Right kidney (tissue), 1 donor: ENCODE measurements around the gene PYCARD.
"Not testable (repeated sequence)": the region's sequence is repeated elsewhere in the genome, so short reads cannot be mapped to it uniquely, and the experiment has no call there.

Experiments
- DNase-seq: peaks from one replicate; pipeline ENCODE4 v3.0.0-alpha.2; 2016

The PYCARD gene

DNA sequence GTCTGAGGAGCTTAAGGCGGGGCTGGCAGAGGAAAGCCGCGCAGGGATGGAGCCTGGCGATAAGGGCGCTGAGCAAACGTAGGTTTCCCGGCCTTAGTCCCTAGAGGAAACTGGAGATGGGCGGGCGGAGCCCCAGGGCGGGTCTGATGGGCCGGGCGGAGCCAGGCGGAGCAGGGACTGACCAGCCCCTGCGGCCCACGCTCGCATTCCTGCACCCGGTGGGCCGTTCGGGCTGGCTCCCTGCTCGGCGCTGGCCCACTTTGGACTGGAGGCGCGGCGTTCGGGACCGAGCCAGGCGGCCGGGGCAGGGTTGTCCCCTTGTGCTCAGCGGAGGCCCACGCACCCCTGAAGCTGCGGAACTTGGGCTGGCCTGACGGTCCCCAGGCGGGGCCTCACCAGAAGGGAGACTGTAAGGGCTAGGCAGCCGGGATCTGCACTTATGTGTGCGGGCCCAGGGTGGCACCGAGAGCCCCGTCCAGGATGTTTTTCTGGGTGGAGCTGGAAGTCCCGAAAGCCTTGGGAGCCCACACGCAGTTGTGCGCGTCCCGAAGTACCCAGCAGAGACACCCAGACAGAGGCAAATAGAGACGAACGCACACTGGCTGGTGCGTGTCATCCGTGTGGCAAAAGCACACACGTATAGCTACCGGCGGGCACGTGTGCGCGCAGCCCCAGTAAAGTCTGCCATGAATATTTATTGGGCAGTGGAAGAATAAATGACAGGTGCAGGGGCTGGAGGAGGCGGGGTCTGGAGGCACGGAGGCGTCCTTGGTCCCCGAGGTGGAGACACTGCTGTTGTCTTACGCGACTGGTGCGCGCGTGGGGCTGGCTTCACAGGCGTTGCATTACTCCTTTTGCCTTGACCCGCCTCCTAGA lies 13.0 kb upstream of the PYCARD start:
- no peak for DNase-seq

DNA sequence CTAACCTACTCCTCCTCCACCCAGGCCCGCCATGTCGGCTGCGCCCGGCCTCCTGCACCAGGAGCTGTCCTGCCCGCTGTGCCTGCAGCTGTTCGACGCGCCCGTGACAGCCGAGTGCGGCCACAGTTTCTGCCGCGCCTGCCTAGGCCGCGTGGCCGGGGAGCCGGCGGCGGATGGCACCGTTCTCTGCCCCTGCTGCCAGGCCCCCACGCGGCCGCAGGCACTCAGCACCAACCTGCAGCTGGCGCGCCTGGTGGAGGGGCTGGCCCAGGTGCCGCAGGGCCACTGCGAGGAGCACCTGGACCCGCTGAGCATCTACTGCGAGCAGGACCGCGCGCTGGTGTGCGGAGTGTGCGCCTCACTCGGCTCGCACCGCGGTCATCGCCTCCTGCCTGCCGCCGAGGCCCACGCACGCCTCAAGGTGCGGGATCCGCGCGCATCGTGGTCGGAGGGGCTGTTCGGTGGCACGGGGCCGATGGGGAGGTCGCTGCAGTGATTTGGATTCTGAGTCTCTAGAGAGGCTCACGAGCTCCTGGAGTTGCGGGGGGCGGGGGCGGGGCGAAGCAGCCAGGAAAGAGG lies 12.2 kb upstream of the PYCARD start:
- DNase-seq = peak; percentile 66

DNA sequence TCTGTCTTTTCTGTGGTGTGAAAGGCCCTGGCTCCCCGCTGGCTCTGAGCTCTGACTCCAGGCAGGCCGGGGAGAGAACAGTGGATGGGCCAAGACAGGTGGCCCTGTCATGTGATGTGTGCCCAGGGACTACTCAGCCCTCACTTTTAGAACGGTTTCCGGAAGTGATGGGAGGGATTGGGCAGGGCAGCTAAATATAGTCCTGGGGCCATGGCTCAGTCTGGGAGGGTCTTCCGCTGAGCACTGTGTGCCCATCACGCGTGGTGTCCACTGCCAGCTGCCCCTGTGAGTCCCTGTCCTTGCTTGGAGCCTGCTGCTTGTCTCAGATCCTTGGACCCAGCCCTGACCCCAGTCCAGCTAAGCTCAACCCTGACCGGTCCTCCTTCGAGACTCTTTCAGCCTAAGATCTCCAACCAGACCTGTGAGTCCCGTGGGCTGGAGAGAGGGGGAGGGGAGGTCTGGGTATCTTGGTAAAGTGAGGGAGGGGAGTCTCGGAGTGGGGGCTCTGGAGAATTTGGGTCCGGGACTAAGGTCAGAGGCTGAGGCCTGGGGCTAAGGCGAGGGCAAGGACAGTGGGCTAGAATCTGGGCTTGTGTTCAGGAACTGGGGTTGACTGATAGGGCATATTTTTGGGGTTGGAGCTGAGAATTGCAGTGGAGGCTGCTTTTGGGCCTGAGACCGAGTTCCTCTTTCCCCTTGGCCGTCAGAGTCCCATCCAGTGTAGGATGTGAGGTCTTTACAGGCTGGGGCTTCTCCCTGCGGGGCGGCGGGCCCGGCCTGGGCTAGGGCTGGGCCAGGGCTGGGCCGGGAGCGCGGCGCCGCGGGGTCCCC lies 11.5 kb upstream of the PYCARD start, which contains the start of gene TRIM72:
Gene TRIM72 (plus strand): TSS at position 243 of the 831 bp plus-strand sequence. CDS start 620 bp downstream, outside the sequence.
- DNase-seq = no peak

DNA sequence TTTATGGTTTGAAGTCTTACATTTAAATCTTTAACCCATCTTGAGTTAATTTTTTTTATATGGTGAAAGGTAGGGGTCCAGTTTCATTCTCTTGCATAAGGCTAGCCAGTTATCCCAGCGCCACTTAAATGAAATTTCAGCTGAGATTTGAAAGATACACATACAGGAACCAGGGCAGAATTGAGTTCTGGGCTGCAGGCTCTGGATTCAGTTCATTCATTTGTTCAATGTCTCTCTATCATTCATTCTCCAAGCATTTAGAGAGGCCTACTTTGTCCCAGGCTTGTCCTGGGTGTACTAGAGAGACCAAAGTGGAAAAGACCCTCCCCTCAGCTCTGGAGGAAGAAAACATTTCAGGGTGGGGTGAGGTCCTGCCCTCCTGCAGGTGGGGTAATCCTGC lies 10.8 kb upstream of the PYCARD start:
- DNase-seq = no peak

DNA sequence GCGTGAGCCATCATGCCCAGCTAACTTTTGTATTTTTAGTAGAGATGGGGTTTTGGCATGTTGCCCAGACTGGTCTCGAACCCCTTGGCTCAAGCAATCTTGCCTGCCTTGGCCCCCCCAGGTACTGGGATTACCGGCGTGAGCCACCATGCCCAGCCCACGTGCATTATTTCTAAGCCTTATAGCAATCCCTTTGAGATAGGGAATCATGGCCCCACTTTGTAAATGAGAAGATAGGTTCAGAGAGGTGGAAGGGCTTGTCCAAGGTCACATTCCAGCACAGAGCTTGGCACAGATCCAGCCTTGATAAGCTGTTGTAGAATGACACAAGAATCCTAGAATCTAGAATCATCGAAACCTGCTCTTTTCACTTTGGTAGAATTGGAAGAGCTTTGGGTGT lies 4.2 kb upstream of the PYCARD start:
- no peak for DNase-seq

DNA sequence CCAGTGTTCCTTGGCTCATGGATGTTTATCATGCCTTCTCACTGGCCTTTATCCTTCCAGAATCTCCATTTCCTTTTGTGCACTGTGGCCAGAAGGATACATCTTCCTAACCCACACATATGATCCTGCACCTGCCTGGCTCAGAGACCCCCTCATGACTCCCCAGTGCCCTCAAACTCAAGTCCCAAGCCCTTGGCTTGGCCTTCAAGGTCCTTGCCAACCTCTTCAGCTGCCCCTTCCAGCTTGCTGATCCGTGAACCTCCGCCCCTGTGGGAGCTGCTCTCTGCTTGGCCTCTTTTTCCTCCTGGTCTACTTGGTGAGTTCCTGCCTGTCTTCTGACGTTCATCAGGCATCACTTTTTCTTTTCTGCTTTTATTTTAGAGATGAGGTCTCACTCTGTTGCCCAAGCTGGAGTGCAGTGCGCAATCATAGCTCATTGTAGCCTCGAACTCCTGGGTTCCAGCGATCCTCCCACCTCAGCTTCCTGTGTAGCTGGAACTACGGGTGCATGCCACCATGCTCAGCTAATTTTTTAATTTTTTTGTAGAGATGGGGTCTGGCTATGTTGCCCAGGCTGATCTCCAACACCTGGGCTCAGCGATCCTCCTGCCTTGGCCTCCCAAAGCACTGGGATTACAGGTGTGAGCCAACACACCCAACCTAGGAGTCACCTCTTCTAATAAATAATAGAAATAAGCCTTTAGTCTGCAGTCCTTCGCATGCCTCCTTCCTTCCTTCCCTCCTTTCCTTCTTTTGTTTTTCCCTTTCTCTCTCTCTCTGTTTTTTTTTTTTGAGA lies 2.5 kb upstream of the PYCARD start:
- no peak for DNase-seq

DNA sequence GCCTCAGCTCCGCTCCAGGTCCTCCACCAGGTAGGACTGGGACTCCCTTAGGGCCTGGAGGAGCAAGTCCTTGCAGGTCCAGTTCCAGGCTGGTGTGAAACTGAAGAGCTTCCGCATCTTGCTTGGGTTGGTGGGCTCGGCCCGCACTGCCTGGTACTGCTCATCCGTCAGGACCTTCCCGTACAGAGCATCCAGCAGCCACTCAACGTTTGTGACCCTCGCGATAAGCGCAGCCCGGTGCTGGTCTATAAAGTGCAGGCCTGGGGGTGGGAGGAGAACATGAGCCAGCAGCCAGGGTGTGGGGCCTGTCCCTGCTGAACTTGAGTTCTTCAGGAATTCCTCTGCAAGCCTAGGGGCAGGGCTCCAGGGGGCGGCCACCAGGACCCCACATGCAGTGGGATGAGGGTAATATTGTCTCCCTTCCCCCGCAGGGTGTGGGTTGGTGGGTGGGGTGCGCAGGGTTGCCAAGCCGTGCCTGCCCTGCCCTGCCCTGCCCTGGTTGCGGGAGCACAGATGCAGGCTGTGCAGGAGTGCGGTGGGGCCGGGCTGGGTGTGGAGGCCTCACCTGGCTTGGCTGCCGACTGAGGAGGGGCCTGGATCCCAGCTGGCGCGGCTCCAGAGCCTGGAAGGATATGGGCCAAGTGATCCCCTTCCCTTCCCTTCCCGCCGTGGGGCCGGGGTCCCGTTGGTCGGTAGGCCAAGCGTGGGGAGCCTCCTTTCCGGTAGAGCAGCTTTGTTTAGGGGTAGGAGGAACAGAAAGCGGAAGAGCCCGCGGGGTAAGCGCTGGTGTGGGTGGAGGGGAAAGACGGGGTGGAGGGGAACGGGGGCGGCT lies 762 bp downstream of the PYCARD start:
- peak; percentile 62 for DNase-seq

DNA sequence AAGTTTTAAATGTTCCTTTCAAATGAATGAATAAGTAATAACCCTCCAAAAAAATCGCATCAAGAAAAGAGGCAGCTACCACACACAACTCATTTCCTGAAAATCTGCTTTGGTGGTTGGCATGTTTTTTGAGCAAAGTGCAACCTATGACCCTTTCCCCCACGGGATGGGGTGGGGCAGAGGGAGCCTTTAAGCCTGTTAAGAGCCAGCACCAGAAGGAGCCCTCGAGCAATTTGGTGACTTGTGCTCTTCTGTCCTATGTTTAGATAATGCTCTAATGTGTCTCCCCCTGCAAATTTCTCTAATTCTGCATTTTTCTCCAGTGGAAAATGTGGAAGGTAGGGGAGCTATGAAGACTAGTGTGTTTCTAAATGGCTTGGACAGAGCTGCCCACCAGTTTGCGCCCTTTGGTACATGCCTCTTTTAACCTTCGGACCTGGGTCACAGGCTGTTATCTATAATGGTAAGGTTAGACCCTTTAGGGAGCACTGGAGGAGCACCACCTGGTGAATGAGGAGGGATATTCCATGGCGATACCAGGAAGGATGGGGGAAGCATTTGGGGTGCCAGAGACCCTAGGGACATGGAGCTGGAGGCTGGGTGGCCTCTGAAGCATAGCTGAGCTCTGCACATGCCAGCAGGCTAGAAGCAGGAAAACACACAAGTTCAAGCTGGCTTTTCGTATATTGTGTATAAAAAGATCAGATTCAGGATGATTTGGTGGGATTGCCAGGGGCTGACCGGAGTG lies 1.6 kb downstream of the PYCARD start:
- no peak for DNase-seq

DNA sequence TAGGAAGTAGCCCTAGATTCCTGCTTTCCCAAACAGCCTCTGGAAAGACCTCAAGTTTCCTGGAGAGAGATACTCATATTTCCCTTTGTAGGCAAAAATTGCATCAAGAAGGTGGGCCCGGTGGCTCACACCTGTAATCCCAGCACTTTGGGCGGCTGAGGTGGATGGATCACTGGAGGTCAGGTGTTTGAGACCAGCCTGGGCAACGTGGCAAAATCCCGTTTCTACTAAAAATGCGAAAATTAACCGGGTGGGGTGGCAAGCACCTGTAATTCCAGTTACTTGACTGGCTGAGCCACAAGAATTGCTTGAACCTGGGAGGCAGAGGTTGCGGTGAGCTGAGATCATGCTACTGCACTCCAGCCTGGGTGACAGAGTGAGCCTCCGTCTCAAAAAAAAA lies 2.4 kb downstream of the PYCARD start:
- not testable (repeated sequence) for DNase-seq

DNA sequence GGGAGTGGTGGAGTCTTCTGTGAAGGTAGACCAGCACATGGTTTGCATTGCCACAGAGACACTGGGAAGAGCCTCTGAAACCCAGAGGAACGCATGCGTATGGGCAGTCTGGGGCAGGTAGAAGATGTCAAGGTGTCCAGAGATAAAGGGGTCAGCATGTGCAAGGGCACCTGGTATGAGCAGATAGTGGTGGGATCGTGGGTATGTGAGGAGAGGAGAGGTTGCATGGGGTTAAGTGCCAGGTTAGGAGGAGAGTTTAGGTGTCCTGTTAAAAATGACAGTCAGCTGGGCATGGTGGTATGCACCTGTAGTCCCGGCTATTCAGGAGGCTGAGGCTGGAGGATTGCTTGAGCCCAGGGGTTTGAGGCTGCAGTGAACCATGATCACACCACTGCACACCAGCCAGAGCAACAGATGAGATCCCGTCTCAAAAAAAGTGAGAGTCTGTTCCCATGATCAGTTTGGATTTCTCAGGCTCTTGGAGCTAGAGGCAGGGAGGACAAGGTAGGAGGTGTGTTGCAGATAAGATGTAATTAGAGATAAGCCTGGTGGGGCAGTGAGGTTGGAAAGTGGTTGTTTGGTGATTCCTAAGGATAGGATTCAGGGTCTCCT lies 3.0 kb downstream of the PYCARD start:
- DNase-seq = no peak

DNA sequence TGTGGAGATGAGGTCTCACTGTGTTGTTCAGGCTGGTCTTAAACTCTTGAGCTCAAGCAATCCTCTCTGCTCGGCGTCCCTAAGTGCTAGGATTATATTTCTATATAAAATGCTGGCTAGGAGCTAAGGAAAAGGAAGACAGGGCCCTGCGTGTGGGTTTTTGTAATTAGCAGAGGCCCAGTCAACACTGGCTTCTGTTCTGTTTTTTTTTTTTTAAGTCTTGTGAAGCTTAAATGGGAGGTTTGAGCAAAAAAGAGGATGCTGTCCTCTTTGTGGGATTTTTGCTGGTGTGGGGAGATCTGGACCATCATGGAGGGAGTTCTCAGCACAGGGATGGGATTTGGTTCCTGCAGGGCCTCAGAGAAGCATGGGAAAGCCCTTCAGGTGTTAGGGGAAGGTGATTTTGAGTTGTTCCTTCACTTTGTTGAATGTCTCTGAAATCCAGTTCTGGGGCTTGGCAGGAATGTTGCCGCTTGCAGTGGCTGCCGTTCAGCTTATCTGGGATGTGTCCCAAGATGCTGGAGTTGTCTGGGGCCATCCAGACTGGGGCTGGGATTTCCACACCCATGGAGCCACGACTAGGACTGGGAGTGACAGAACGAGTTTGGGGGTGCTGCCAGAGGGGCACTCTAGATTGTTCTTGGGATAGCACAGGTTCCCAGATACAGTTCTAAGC lies 4.2 kb downstream of the PYCARD start:
- no peak for DNase-seq

DNA sequence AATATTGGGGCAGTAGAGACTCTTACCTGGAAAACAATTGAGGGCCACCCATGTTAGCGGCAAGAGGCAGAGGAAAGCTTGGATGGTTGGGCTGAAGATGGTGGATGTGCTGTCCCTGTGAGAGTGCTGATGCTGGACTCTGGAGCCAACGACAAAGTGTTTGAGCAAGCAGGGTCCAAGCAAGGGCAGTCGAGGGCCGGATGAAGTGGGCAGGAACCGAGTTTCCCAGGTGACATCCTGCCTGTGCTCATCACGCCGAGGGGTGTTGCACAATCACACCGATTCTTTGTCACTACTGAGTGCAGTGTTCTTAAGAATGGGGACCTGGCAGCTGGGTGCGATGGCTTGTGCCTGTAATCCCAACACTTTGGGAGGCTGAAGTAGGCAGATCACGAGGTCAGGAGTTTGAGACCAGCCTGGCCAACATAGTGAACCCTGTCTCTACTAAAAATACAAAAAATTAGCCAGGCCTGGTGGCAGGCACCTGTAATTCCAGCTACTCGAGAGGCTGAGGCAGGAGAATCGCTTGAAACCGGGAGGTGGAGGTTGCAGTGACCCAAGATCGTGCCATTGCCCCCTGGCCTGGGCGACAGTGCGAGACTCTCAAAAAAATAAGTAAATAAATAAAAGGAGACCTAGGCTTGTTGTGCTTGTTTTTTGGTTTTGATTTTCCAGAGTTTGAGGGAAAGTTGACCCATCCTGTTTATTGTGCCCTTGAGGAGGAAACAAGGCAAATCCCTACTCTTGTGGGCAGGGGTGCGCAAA lies 6.1 kb downstream of the PYCARD start:
- no peak for DNase-seq

DNA sequence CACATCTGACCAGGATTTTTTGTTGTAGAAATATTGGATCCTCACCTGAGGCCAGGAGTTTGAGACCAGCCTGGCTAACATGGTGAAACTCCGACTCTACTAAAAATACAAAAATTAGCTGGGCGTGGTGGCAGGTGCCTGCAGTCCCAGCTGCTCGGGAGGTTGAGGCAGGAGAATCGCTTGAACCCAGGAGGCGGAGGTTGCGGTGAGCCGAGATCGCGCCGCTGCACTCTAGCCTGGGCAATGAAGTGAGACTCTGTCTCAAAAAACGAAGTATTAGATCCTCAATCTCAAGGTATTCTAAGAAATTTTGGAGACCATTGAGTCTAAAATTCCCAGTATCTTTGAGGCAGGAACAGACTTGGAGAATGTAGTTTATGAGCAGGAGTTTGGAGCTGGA lies 6.7 kb downstream of the PYCARD start:
- DNase-seq = not testable (repeated sequence)

DNA sequence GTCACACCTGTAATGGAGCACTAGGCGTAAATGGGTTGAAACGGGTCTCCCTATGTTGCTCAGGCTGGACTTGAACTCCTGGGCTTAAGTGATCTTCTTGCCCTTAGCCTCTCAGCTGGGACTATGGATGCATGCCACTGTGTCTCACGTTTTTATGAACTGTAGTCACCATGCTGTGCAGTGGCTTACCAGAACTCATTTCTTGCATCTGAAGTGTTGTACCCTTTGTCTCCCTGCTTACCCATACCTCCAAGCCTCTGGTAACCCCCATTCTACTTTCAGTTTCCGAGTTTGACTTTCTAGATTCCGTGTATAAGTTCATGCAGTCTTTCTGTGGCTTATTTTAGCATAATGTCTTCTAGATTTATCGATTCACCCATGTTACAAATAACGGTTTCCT lies 7.7 kb downstream of the PYCARD start:
- no peak for DNase-seq

DNA sequence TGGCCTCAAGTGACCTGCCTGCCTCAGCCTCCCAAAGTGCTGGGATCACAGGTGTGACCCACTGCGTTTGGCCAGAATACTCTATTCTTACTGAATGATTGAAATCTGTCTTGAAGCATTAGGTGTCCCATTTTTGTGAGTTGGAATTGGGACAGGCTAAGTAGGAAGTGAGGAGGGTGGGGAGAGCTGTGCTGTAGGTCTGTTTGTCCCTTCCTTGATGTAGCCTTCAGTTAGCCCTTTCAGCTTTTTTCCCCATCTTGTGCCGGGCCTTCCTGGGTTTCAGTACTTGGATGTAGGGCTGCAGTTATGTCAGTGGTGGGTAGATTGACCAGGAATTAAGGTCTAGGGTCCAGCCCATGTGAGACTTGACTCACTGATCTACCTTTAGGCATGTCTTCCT lies 8.7 kb downstream of the PYCARD start:
- DNase-seq = no peak

DNA sequence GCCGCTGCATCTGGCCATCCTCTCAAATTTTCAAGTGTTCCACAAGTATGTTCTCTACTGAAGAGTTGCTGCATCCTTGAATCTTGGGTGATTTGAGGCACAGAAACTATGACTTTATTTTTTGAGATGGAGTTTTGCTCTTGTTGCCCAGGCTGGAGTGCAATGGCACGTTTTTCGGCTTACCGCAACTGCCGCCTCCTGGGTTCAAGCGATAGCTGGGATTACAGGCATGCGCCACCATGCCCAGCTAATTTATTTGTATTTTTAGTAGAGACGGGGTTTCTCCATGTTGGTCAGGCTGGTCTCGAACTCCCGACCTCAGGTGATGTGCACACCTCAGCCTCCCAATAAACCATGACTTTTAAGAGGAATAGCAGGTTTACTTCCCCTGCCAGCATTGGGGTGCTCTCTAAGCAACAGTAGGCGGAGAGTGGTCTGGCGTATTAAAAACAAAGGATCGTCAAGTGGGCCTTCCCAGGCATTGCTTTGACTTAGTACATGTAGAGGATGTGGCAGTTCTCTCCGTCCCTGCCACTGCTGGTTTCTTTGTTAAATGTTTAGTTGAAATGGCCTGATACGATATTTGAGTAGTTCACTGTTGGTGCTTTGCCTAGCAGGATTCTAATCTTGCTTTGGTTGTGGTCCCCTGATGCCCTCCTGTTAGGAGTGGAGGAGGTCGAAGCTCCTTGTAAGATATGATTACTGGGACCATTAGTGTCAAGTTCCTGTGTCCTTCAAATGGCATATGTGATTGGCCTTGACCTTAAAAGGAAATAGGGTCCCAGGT lies 9.5 kb downstream of the PYCARD start:
- no peak for DNase-seq

DNA sequence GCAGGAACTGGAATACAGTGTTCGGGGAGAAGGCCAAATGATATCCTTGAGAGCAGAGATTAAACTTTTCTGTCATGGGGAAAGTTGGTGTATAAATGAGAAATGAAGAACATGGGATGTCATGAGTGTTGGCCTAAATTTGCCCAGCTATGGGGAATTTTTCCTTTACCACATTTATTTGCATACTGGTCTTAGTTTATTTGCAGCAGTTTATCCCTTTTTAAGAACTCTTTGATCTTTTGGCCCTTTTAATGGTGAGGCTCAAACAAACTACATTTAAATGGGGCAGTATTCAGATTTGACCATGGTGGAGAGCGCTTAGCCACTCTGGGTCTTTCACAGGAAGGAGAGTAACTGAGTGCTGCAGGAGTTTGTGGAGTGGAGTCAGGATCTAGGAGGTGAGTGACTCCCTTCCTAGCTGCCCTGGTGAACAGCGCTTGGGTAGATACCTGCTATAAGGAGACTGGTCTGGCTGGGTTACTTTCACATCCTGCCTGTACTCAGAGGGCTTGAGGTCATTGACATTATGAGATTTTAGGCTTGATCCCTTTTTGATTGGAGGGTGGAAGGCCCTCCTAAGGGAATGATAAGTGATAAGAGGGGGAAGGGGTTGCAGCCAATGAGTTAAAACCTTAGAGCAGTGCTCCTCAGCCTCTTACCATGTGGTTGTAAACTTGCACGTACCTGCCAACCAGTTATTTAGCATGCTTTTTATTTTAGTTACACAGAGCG lies 10.7 kb downstream of the PYCARD start:
- no peak for DNase-seq
